H9 (cell line): ENCODE data around the gene SERPINB4. TPM values are rescaled to one million over a fixed set of nuclear protein-coding genes. Genes with fewer than 3 reads are reported as not detected.

ENCODE experiments used
- DNase-seq: peaks from one replicate; pipeline ENCODE4 v3.0.0-alpha.2; 2017
- H2AFZ ChIP-seq: one replicate; pipeline ENCODE4 v1.6.1; 2013; ENCODE audit warnings: mild to moderate bottlenecking, low read length, control low read depth, moderate library complexity
- H2AK5ac ChIP-seq: 2 replicates; pipeline ENCODE4 v1.6.1; 2013; ENCODE audit warnings: low read length, control low read depth, mixed read lengths; ENCODE audit not compliant: insufficient read length
- H2BK120ac ChIP-seq: one replicate; pipeline ENCODE4 v1.6.1; 2013; ENCODE audit warnings: low read depth, mild to moderate bottlenecking, low read length, control low read depth, inconsistent platforms; ENCODE audit not compliant: poor library complexity, severe bottlenecking
- H2BK12ac ChIP-seq: 2 replicates; pipeline ENCODE4 v1.6.1; 2013; ENCODE audit warnings: low read length, control low read depth, mixed read lengths, low read depth; ENCODE audit not compliant: insufficient read length
- H2BK15ac ChIP-seq: 2 replicates; pipeline ENCODE4 v1.6.1; 2013; ENCODE audit warnings: low read depth, low read length, control low read depth
- H2BK20ac ChIP-seq: one replicate; pipeline ENCODE4 v1.6.1; 2013; ENCODE audit warnings: low read depth, mild to moderate bottlenecking, low read length, control low read depth, inconsistent platforms; ENCODE audit not compliant: poor library complexity, severe bottlenecking
- H2BK5ac ChIP-seq: 2 replicates; pipeline ENCODE4 v1.6.1; 2013; ENCODE audit warnings: low read length, control low read depth, mixed read lengths; ENCODE audit not compliant: insufficient read length
- H3K14ac ChIP-seq: 2 replicates; pipeline ENCODE4 v1.6.1; 2013; ENCODE audit warnings: low read length, control low read depth; ENCODE audit not compliant: insufficient read depth
- H3K18ac ChIP-seq: 2 replicates; pipeline ENCODE4 v1.6.1; 2013; ENCODE audit warnings: low read depth, mild to moderate bottlenecking, mixed read lengths, low read length, control low read depth; ENCODE audit not compliant: insufficient read length
- H3K23ac ChIP-seq: 2 replicates; pipeline ENCODE4 v1.6.1; 2013; ENCODE audit warnings: low read length, control low read depth, mixed read lengths, low read depth; ENCODE audit not compliant: insufficient read length
- H3K23me2 ChIP-seq: 2 replicates; pipeline ENCODE4 v1.6.1; 2013; ENCODE audit warnings: low read depth, mild to moderate bottlenecking, mixed read lengths, low read length, control low read depth; ENCODE audit not compliant: insufficient read length, poor library complexity, severe bottlenecking
- H3K27ac ChIP-seq: 2 replicates; pipeline ENCODE4 v1.5.1; 2013; ENCODE audit warnings: low read length, control low read depth, mixed read lengths, low read depth; ENCODE audit not compliant: insufficient read length
- H3K27me3 ChIP-seq: 2 replicates; pipeline ENCODE4 v1.6.1; 2013; ENCODE audit warnings: low read length, control low read depth, inconsistent platforms; ENCODE audit not compliant: insufficient read depth
- H3K4ac ChIP-seq: 2 replicates; pipeline ENCODE4 v1.6.1; 2013; ENCODE audit warnings: low read depth, mild to moderate bottlenecking, control low read depth, inconsistent platforms, low read length, moderate library complexity
- H3K4me1 ChIP-seq: 2 replicates; pipeline ENCODE4 v1.6.1; 2013; ENCODE audit warnings: low read length, control low read depth, inconsistent platforms; ENCODE audit not compliant: insufficient read depth
- H3K4me2 ChIP-seq: 2 replicates; pipeline ENCODE4 v1.6.1; 2013; ENCODE audit warnings: low read length, control low read depth, mixed read lengths; ENCODE audit not compliant: insufficient read length, insufficient read depth
- H3K56ac ChIP-seq: 2 replicates; pipeline ENCODE4 v1.6.1; 2013; ENCODE audit warnings: low read depth, mild to moderate bottlenecking, mixed read lengths, low read length, control low read depth; ENCODE audit not compliant: insufficient read length
- H3K79me1 ChIP-seq: 2 replicates; pipeline ENCODE4 v1.6.1; 2013; ENCODE audit warnings: low read depth, mild to moderate bottlenecking, moderate library complexity, low read length, control low read depth, inconsistent platforms; ENCODE audit not compliant: insufficient read depth, poor library complexity, severe bottlenecking
- H3K79me2 ChIP-seq: 2 replicates; pipeline ENCODE4 v1.6.1; 2013; ENCODE audit warnings: low read length, control low read depth, inconsistent platforms; ENCODE audit not compliant: insufficient read depth
- H3K9ac ChIP-seq: 2 replicates; pipeline ENCODE4 v1.6.1; 2013; ENCODE audit warnings: low read length, control low read depth, mixed read lengths; ENCODE audit not compliant: insufficient read length; ENCODE audit errors: extremely low read depth
- H3K9me3 ChIP-seq: one replicate; pipeline ENCODE4 v1.6.1; 2013; ENCODE audit warnings: low read depth, low read length, inconsistent platforms; ENCODE audit not compliant: control insufficient read depth
- H3T11ph ChIP-seq: one replicate; pipeline ENCODE4 v1.6.1; 2013; ENCODE audit warnings: mild to moderate bottlenecking, low read length, control low read depth, inconsistent platforms
- H4K20me1 ChIP-seq: one replicate; pipeline ENCODE4 v1.6.1; 2013; ENCODE audit not compliant: control insufficient read depth, insufficient read length, insufficient read depth
- H4K5ac ChIP-seq: 2 replicates; pipeline ENCODE4 v1.6.1; 2013; ENCODE audit warnings: low read depth, mild to moderate bottlenecking, mixed read lengths, low read length, control low read depth; ENCODE audit not compliant: insufficient read length
- H4K8ac ChIP-seq: replicated peaks from 2 replicates; pipeline ENCODE4 v1.6.1; 2013; ENCODE audit warnings: low read length, control low read depth, mixed read lengths, low read depth; ENCODE audit not compliant: insufficient read length
- H4K91ac ChIP-seq: 2 replicates; pipeline ENCODE4 v1.6.1; 2013; ENCODE audit warnings: low read depth, mild to moderate bottlenecking, moderate library complexity, mixed read lengths, low read length, control low read depth; ENCODE audit not compliant: insufficient read length
- H3K27ac Mint-ChIP-seq, 3 experiments: 2 replicates in 2 of 3; 3 replicates in 1 of 3; pipeline ENCODE4 v1.8.0; 2020 to 2021; ENCODE audit warnings: mixed read lengths in 3 of 3, mild to moderate bottlenecking in 1 of 3, moderate library complexity in 1 of 3
- H3K27me3 Mint-ChIP-seq: 2 replicates; pipeline ENCODE4 v1.8.0; 2021; ENCODE audit warnings: low read depth, mild to moderate bottlenecking, moderate library complexity, mixed read lengths
- H3K36me3 Mint-ChIP-seq, 3 experiments: 2 replicates in 2 of 3; 3 replicates in 1 of 3; pipeline ENCODE4 v1.8.0; 2020 to 2021; ENCODE audit warnings: low read depth in 3 of 3, mixed read lengths in 3 of 3; ENCODE audit not compliant: insufficient read depth in 1 of 3
- H3K4me1 Mint-ChIP-seq, 2 experiments: 2 replicates each; pipeline ENCODE4 v1.8.0; 2020; ENCODE audit warnings: mixed read lengths in 2 of 2
- H3K4me3 Mint-ChIP-seq, 2 experiments: 2 replicates in 1 of 2; 3 replicates in 1 of 2; pipeline ENCODE4 v1.8.0; 2020 to 2021; ENCODE audit warnings: mild to moderate bottlenecking in 2 of 2, mixed read lengths in 2 of 2, moderate library complexity in 1 of 2
- H3K9me3 Mint-ChIP-seq, 2 experiments: 2 replicates in 1 of 2; 3 replicates in 1 of 2; pipeline ENCODE4 v1.8.0; 2020; ENCODE audit warnings: mild to moderate bottlenecking in 2 of 2, mixed read lengths in 2 of 2, moderate library complexity in 1 of 2
- CTCF ChIP-seq: fragments of 200-600 bp; sonication (generic); conservative IDR thresholded peaks from 3 replicates; pipeline ENCODE4 v1.8.0; 2021; ENCODE audit warnings: antibody characterized with exemption, mild to moderate bottlenecking
- WGBS: extraction: QIAGEN DNeasy Blood & Tissue Kit; methylation state at CpG from one replicate; pipeline ENCODE4 v1.1.7; 2013; ENCODE audit warnings: missing lambda C conversion rate, low lambda C conversion rate, mixed read lengths; ENCODE audit not compliant: insufficient read length; ENCODE audit errors: extremely low coverage; 5-methylcytosine and 5-hydroxymethylcytosine counted together
- total RNA-seq: library from RNA; stranded (reverse); gene quantifications from 2 replicates; pipeline ENCODE4 v1.2.1, GENCODE V29; 2021

SERPINB4 gene
- total RNA-seq, 1 experiment from 2014 or later = 4.1 TPM

GRCh38 chr18:63590373-63590772, 53.7 kb downstream of the SERPINB4 start:
- no peak overlapping the region for H2BK120ac ChIP-seq
- no peaks in the 10 kb centered on the region for H3K23me2 ChIP-seq
- Mint-ChIP-seq H3K27me3 (peaks cover 2% of the 10 kb centered on the region), H3K27ac (peak overlapping the region in 1 of 3 experiments; percentile 70; a peak in 1 of 7 replicates), H3K4me3 (no peak overlapping the region), H3K36me3 (no peaks in the 10 kb centered on the region), H3K9me3 (no peaks in the 10 kb centered on the region), H3K4me1 (peaks cover 4 to 7% of the 10 kb centered on the region in 2 experiments; a peak in 3 of 4 replicates)
- no peak overlapping the region for H2AFZ ChIP-seq
- WGBS = no CpG with 5 or more reads among the region's 2 CpGs
- H2AK5ac ChIP-seq = no peak overlapping the region
- no peak overlapping the region for H2BK5ac ChIP-seq
- H3K18ac ChIP-seq = no peak overlapping the region
- no peak overlapping the region for H4K8ac ChIP-seq
- H2BK15ac ChIP-seq = no peak overlapping the region
- no peak overlapping the region for H3K14ac ChIP-seq
- H3K23ac ChIP-seq = no peak overlapping the region
- no peaks in the 10 kb centered on the region for H3K9me3 ChIP-seq
- no peak overlapping the region for H3K9ac ChIP-seq
- no peak overlapping the region for H4K5ac ChIP-seq
- no peak overlapping the region for H3K27ac ChIP-seq
- H3K79me2 ChIP-seq = no peaks in the 10 kb centered on the region
- H2BK12ac ChIP-seq = no peak overlapping the region
- H2BK20ac ChIP-seq = no peak overlapping the region
- DNase-seq = no peak
- no peak overlapping the region for H4K91ac ChIP-seq
- H3K27me3 ChIP-seq = no peaks in the 10 kb centered on the region
- no peak overlapping the region for H3K4me2 ChIP-seq
- no peaks in the 10 kb centered on the region for H3K4me1 ChIP-seq
- TF ChIP-seq CTCF = no peak
- H3K56ac ChIP-seq = no peak overlapping the region
- no peak overlapping the region for H3T11ph ChIP-seq
- H3K79me1 ChIP-seq = no peaks in the 10 kb centered on the region
- no peaks in the 10 kb centered on the region for H4K20me1 ChIP-seq
- no peak overlapping the region for H3K4ac ChIP-seq
